ENCODE measurements around the gene ADAMTSL4. TPM values are rescaled to one million over a fixed set of nuclear protein-coding genes. Genes with fewer than 3 reads are reported as not detected.

Gene ADAMTSL4
- polyA plus RNA-seq, 1 of the 3 experiments (the other 2 are of a cell fraction), result 3.4 TPM

GRCh38 chr1:150551051-150551783, 2.0 kb downstream of the ADAMTSL4 start:
- Histone ChIP-seq H3K27ac (ENCODE audit: low read depth in 2 of 2, low read length in 1 of 2) (no peak overlapping the region), H3K4me3 (ENCODE audit: low read depth in 2 of 2, low read length in 1 of 2) (no peak overlapping the region), H3K27me3 (ENCODE audit: insufficient read depth) (no peaks in the 10 kb centered on the region), H3K9me3 (no peaks in the 10 kb centered on the region), H2AFZ (ENCODE audit: low read depth) (no peak overlapping the region), H3K79me2 (ENCODE audit: insufficient read depth) (no peaks in the 10 kb centered on the region), H3K4me1 (ENCODE audit: control insufficient read depth in 1 of 2, insufficient read depth in 2 of 2, low read depth in 1 of 2, low read length in 1 of 2) (peaks cover 8 to 13% of the 10 kb centered on the region in 2 experiments; a peak in 2 of 4 replicates), H3K4me2 (no peak overlapping the region), H4K20me1 (ENCODE audit: insufficient read depth) (no peaks in the 10 kb centered on the region), H3K36me3 (replicated peaks in 1 of 2; ENCODE audit: control insufficient read depth in 1 of 2, insufficient read depth in 2 of 2, low read length in 1 of 2) (no peaks in the 10 kb centered on the region), H3K9me2 (no peaks in the 10 kb centered on the region), H3K9ac (no peak overlapping the region), H3F3A (replicated peaks; ENCODE audit: insufficient read depth) (peaks cover 17% of the 10 kb centered on the region)
- 91% methylated on average over 7 of the region's 11 CpGs for WGBS (ENCODE audit: low lambda C conversion rate)
- TF ChIP-seq RFX5 (IDR thresholded peaks at IDR 0.05; ENCODE audit: low read length) (no peak), REST (IDR thresholded peaks at IDR 0.05; ENCODE audit: low read depth, low read length) (no peak), EZH2phosphoT487 (IDR thresholded peaks at IDR 0.05; ENCODE audit: borderline replicate concordance, low read depth) (no peak), TCF12 (IDR thresholded peaks at IDR 0.05) (no peak), POLR2AphosphoS5 (IDR thresholded peaks at IDR 0.05; ENCODE audit: low read depth, low read length) (no peak), RCOR1 (IDR thresholded peaks at IDR 0.05; ENCODE audit: low read length) (no peak), ELF1 (IDR thresholded peaks at IDR 0.05) (no peak), ZBTB33 (IDR thresholded peaks at IDR 0.05; ENCODE audit: borderline replicate concordance, low read depth) (no peak), FOXM1 (IDR thresholded peaks at IDR 0.05; ENCODE audit: low read depth) (no peak), SIN3A (IDR thresholded peaks at IDR 0.05; ENCODE audit: borderline replicate concordance, low read depth, low read length) (no peak), GATA2 (CRISPR knock-in tag; IDR thresholded peaks at IDR 0.05) (no peak), MXI1 (IDR thresholded peaks at IDR 0.05; ENCODE audit: low read depth, low read length) (no peak), NRF1 (IDR thresholded peaks at IDR 0.05; ENCODE audit: low read depth, low read length) (no peak), TAF1 (IDR thresholded peaks at IDR 0.05; ENCODE audit: borderline replicate concordance, low read depth, low read length) (no peak), PBX3 (IDR thresholded peaks at IDR 0.05) (no peak), USF1 (IDR thresholded peaks at IDR 0.05; ENCODE audit: borderline replicate concordance, low read depth) (no peak), CTCF (IDR thresholded peaks at IDR 0.05) (no peak)
- POLR2A ChIA-PET, result interaction anchor here (0.6 kb wide), 1 partner anchor 197 kb away, joined by 5 read pairs; no protein-coding TSS in a partner anchor
- DNase-seq, result no peak
- CTCF ChIA-PET, result interaction anchor here (1.2 to 7.3 kb wide), 3 partner anchors 9 to 70 kb away, joined by 4 to 88 read pairs (median 8); no protein-coding TSS in a partner anchor

Measured in SK-N-SH (cell line).